AG09319 (cell line): Measurements from ENCODE around the gene SYT14.

Experiments used
- DNase-seq: peaks from one replicate; pipeline ENCODE4 v3.0.0-alpha.2; 2010; ENCODE audit warnings: low read depth; ENCODE audit errors: extremely low read depth
- TF ChIP-seq, protein P1 (sequence below): IDR thresholded peaks from 2 replicates; pipeline ENCODE4 v1.5.1; 2011; ENCODE audit warnings: low read depth, mild to moderate bottlenecking, inconsistent platforms, low read length, moderate library complexity

The SYT14 gene

DNA sequence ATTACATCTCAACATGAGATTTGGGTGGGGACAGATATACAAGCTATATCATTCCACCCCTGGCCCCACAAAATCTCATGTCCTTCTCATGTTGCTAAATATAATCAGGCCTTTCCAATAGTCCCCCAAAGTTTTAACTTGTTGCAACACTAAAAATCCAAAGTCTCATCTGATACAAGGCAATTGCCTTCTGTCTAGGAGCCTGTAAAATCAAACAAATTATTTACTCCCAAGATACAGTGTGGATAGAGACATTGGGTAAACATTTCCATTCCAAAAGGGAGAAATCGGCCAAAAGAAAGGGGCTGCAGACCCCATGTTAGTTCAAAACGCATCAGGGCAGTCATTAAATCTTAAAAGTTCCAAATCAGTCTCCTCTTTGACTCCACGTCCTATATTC, 47.0 kb downstream of the SYT14 start:
- TF ChIP-seq, protein P1, sequence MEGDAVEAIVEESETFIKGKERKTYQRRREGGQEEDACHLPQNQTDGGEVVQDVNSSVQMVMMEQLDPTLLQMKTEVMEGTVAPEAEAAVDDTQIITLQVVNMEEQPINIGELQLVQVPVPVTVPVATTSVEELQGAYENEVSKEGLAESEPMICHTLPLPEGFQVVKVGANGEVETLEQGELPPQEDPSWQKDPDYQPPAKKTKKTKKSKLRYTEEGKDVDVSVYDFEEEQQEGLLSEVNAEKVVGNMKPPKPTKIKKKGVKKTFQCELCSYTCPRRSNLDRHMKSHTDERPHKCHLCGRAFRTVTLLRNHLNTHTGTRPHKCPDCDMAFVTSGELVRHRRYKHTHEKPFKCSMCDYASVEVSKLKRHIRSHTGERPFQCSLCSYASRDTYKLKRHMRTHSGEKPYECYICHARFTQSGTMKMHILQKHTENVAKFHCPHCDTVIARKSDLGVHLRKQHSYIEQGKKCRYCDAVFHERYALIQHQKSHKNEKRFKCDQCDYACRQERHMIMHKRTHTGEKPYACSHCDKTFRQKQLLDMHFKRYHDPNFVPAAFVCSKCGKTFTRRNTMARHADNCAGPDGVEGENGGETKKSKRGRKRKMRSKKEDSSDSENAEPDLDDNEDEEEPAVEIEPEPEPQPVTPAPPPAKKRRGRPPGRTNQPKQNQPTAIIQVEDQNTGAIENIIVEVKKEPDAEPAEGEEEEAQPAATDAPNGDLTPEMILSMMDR = no peak
- DNase-seq = no peak

DNA sequence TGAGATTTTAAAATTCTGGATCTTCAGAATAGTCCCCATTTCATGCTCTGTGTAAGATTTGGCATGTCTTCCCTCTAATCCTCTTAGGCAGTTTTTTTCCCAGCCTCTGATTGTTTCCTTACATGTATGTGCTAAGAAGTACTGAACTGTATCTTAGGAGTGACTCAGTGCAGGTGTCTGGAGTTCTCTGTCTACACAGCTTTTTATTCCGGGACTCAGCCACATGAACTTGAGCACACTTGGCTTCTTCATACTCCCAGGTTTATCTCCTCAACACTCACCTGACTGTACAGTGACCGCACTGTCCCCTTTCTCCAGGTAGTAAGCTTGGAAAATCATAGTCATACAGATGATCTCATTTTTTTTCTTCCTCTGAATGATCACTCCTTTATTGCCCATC, 50.7 kb downstream of the SYT14 start:
- no peak for DNase-seq
- TF ChIP-seq, protein P1 = no peak

DNA sequence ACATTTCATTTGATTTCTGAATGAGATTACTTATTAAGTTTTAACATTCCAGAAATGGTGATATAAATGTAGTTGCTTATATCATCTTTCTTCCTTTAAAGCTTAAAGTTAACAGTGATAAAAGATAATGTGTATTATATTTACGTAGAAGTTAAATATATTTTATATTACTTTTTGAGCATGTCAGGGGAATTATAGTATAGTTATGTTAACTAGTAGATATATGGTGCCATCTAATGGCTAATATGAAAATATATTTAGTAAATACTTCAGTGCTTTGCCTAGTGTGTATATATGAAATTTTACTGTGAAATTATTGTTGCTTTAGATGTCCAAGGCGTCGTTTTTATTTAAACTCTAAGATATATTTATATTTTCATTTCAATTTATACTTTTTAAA, 51.5 kb downstream of the SYT14 start:
- TF ChIP-seq, protein P1 = no peak; the same call in 1 of the 2 replicates
- DNase-seq = no peak

DNA sequence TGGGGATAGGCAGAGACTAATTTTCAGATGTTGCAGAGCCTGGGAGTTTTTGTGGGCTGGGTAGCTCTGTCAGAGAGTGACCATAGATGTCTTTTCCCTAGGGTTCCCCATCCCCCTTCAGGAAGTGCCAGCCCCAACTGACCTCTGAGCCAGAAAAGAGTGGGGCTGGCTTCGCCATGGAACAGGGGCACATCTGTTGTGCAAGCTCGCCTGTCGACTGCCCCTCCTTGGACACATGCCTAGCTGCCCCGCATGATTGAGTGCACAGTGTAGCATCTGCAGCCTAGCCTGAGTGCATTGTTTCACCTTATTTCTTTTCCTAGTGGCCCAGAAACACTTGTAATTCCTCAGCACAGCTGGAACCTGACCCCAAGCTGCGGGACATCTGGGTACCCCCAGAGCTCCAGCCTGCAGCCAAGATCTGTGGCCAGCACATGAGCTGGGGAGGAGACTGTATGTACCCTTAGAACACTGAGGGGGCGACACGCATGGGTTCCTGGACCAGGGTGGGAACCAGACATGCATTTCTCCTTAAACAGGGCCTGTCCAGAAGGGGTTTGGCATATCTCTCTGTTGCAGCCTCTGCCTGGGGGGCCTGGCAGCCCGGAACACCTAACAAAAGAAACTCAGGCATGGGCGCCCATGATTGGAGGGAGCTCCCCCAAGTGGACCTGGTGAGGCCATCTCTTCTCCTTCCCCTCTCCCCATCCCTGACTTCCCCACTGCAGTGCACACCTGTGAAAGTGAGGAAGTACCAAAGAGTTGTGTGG, 55.2 kb downstream of the SYT14 start:
- TF ChIP-seq, protein P1 = no peak
- DNase-seq = no peak

DNA sequence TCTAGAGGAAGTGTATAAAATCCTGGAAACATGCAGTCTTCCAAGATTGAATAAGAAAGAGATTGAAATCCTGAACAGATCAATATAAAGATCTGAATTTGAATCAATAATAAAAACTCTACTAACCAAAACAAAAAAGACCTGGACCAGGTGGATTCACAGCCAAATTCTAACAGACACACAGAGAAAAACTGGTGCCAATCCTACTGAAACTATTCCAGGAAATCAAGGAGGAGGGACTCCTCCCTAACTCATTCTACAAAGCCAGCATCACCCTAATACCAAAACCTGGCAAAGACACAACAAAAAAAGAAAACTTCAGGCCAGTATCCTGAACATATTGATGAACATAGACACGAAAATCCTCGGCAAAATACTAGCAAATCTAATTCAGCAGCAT, 58.3 kb downstream of the SYT14 start:
- TF ChIP-seq, protein P1 = no peak
- no peak for DNase-seq

DNA sequence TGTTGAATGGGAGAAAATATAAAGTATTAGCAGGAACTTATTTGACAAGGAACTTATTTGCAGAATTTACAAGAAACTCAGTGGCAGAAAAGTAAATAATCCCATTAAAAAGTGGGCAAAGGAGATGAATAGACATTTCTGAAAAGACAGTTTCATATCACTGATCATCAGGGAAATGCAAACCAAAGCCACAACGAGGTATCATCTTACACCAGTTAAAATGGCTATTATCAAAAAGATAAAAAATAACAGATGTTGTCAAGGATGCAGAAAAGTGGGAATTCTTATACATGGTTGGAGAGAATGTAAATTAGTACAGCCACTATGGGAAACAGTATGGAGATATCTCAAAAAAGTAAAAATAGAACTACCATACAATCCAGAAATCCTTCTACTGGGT, 61.0 kb downstream of the SYT14 start:
- no peak for DNase-seq
- TF ChIP-seq, protein P1 = no peak

DNA sequence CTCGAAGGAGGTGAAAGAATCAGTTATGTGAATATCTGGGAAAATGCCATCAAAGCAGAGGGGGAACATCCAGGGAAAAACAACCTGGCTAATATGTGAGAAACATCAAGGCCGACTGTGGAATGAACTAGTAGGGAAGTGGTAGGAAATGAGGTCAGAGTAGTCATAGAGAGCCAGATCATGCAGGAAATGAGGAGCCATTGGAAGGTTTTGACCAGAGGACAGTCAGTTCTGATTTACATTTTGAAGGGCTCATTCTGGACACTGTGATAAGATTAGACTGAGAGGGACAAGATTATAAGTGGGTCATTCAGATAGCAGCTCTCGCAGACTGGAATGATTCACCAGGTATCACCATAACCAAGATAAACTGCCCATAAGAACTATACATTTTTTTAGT, 63.7 kb downstream of the SYT14 start:
- TF ChIP-seq, protein P1 = no peak
- DNase-seq = no peak
